ENCODE results near the gene ACTR1A.

DNA sequence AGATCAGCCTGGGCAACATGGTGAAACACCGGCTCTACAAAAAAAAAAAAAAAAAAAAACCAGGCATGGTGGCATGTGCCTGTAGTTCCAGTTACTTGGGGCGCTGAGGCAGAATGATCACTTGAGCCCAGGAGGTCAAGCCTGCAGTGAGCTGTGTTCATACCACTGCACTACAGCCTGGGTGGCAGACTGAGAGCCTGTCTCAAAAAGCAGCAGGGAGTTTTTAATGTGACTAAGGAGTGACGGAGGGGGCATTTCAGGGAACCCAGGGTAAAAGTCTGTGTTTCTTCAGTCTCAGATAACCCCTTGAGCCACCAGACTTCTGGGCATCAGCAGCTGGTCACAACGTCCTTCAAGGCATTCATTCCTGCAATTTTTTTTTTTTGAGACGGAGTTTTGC is 49.0 kb downstream of the ACTR1A start:
- TF ChIP-seq CTCF (IDR thresholded peaks at IDR 0.05) (no peak), RELA (CRISPR knock-in tag; IDR thresholded peaks at IDR 0.05; ENCODE audit: borderline replicate concordance) (no peak), ZBTB21 (CRISPR knock-in tag; IDR thresholded peaks at IDR 0.05; ENCODE audit: borderline replicate concordance) (no peak), JUN (CRISPR knock-in tag; IDR thresholded peaks at IDR 0.05) (no peak), CBFB (CRISPR knock-in tag; IDR thresholded peaks at IDR 0.05; ENCODE audit: low read depth) (no peak), MAX (CRISPR knock-in tag; IDR thresholded peaks at IDR 0.05) (no peak), GABPB1 (CRISPR knock-in tag; IDR thresholded peaks at IDR 0.05) (no peak)
- TF ChIP-seq, protein P1, sequence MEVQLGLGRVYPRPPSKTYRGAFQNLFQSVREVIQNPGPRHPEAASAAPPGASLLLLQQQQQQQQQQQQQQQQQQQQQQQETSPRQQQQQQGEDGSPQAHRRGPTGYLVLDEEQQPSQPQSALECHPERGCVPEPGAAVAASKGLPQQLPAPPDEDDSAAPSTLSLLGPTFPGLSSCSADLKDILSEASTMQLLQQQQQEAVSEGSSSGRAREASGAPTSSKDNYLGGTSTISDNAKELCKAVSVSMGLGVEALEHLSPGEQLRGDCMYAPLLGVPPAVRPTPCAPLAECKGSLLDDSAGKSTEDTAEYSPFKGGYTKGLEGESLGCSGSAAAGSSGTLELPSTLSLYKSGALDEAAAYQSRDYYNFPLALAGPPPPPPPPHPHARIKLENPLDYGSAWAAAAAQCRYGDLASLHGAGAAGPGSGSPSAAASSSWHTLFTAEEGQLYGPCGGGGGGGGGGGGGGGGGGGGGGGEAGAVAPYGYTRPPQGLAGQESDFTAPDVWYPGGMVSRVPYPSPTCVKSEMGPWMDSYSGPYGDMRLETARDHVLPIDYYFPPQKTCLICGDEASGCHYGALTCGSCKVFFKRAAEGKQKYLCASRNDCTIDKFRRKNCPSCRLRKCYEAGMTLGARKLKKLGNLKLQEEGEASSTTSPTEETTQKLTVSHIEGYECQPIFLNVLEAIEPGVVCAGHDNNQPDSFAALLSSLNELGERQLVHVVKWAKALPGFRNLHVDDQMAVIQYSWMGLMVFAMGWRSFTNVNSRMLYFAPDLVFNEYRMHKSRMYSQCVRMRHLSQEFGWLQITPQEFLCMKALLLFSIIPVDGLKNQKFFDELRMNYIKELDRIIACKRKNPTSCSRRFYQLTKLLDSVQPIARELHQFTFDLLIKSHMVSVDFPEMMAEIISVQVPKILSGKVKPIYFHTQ (CRISPR knock-in tag; IDR thresholded peaks at IDR 0.05) = no peak
- TF ChIP-seq, protein P2, sequence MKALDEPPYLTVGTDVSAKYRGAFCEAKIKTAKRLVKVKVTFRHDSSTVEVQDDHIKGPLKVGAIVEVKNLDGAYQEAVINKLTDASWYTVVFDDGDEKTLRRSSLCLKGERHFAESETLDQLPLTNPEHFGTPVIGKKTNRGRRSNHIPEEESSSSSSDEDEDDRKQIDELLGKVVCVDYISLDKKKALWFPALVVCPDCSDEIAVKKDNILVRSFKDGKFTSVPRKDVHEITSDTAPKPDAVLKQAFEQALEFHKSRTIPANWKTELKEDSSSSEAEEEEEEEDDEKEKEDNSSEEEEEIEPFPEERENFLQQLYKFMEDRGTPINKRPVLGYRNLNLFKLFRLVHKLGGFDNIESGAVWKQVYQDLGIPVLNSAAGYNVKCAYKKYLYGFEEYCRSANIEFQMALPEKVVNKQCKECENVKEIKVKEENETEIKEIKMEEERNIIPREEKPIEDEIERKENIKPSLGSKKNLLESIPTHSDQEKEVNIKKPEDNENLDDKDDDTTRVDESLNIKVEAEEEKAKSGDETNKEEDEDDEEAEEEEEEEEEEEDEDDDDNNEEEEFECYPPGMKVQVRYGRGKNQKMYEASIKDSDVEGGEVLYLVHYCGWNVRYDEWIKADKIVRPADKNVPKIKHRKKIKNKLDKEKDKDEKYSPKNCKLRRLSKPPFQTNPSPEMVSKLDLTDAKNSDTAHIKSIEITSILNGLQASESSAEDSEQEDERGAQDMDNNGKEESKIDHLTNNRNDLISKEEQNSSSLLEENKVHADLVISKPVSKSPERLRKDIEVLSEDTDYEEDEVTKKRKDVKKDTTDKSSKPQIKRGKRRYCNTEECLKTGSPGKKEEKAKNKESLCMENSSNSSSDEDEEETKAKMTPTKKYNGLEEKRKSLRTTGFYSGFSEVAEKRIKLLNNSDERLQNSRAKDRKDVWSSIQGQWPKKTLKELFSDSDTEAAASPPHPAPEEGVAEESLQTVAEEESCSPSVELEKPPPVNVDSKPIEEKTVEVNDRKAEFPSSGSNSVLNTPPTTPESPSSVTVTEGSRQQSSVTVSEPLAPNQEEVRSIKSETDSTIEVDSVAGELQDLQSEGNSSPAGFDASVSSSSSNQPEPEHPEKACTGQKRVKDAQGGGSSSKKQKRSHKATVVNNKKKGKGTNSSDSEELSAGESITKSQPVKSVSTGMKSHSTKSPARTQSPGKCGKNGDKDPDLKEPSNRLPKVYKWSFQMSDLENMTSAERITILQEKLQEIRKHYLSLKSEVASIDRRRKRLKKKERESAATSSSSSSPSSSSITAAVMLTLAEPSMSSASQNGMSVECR (CRISPR knock-in tag; IDR thresholded peaks at IDR 0.05; ENCODE audit: borderline replicate concordance) = no peak
- TF ChIP-seq, protein P3, sequence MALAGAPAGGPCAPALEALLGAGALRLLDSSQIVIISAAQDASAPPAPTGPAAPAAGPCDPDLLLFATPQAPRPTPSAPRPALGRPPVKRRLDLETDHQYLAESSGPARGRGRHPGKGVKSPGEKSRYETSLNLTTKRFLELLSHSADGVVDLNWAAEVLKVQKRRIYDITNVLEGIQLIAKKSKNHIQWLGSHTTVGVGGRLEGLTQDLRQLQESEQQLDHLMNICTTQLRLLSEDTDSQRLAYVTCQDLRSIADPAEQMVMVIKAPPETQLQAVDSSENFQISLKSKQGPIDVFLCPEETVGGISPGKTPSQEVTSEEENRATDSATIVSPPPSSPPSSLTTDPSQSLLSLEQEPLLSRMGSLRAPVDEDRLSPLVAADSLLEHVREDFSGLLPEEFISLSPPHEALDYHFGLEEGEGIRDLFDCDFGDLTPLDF (CRISPR knock-in tag; IDR thresholded peaks at IDR 0.05) = no peak
- TF ChIP-seq, protein P4, sequence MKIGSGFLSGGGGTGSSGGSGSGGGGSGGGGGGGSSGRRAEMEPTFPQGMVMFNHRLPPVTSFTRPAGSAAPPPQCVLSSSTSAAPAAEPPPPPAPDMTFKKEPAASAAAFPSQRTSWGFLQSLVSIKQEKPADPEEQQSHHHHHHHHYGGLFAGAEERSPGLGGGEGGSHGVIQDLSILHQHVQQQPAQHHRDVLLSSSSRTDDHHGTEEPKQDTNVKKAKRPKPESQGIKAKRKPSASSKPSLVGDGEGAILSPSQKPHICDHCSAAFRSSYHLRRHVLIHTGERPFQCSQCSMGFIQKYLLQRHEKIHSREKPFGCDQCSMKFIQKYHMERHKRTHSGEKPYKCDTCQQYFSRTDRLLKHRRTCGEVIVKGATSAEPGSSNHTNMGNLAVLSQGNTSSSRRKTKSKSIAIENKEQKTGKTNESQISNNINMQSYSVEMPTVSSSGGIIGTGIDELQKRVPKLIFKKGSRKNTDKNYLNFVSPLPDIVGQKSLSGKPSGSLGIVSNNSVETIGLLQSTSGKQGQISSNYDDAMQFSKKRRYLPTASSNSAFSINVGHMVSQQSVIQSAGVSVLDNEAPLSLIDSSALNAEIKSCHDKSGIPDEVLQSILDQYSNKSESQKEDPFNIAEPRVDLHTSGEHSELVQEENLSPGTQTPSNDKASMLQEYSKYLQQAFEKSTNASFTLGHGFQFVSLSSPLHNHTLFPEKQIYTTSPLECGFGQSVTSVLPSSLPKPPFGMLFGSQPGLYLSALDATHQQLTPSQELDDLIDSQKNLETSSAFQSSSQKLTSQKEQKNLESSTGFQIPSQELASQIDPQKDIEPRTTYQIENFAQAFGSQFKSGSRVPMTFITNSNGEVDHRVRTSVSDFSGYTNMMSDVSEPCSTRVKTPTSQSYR (CRISPR knock-in tag; IDR thresholded peaks at IDR 0.05) = no peak
- TF ChIP-seq, protein P5, sequence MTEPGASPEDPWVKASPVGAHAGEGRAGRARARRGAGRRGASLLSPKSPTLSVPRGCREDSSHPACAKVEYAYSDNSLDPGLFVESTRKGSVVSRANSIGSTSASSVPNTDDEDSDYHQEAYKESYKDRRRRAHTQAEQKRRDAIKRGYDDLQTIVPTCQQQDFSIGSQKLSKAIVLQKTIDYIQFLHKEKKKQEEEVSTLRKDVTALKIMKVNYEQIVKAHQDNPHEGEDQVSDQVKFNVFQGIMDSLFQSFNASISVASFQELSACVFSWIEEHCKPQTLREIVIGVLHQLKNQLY (CRISPR knock-in tag; IDR thresholded peaks at IDR 0.05) = no peak
- TF ChIP-seq, protein P6, sequence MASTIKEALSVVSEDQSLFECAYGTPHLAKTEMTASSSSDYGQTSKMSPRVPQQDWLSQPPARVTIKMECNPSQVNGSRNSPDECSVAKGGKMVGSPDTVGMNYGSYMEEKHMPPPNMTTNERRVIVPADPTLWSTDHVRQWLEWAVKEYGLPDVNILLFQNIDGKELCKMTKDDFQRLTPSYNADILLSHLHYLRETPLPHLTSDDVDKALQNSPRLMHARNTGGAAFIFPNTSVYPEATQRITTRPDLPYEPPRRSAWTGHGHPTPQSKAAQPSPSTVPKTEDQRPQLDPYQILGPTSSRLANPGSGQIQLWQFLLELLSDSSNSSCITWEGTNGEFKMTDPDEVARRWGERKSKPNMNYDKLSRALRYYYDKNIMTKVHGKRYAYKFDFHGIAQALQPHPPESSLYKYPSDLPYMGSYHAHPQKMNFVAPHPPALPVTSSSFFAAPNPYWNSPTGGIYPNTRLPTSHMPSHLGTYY (CRISPR knock-in tag; IDR thresholded peaks at IDR 0.05) = no peak
- TF ChIP-seq, protein P7, sequence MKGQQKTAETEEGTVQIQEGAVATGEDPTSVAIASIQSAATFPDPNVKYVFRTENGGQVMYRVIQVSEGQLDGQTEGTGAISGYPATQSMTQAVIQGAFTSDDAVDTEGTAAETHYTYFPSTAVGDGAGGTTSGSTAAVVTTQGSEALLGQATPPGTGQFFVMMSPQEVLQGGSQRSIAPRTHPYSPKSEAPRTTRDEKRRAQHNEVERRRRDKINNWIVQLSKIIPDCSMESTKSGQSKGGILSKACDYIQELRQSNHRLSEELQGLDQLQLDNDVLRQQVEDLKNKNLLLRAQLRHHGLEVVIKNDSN (CRISPR knock-in tag; IDR thresholded peaks at IDR 0.05) = no peak
